A549 (cell line): ENCODE data around the gene CFLAR. TPM values are rescaled to one million over a fixed set of nuclear protein-coding genes. Genes with fewer than 3 reads are reported as not detected.

Experiments used
- ATAC-seq, 2 experiments: fragments of 200-7000 bp in 1 of 2; fragments of >200 bp in 1 of 2; cut with Nextera tagmentation in 1 of 2; cut with Tn5 transposase in 1 of 2; 3 replicates each; pipeline versions ENCODE4 v1.8.0 to v1.9.1; 2018 to 2020; ENCODE audit warnings: mild to moderate bottlenecking in 1 of 2, moderate library complexity in 1 of 2
- CTCF ChIA-PET: fragments of 300-600 bp; sonication (Branson Sonifier 250); formaldehyde crosslinking; extraction: SDS; loops from one replicate; lab custom pipeline; 2021; ENCODE audit warnings: antibody characterized with exemption, inconsistent platforms; lab: Yijun Ruan, JAX
- POLR2A ChIA-PET: fragments of 350-600 bp; formaldehyde crosslinking; extraction: SDS; loops from one replicate; lab custom pipeline; 2021; ENCODE audit warnings: antibody characterized with exemption, inconsistent platforms; lab: Yijun Ruan, JAX
- DNase-seq, 2 experiments: peaks; one replicate each; pipeline versions ENCODE4 v3.0.0 to v3.0.0-alpha.2; 2011 to 2016; ENCODE audit warnings: low read depth in 1 of 2, low spot score in 1 of 2
- FAIRE-seq: peaks from 2 replicates; lab custom pipeline; 2011; peaks lifted over from hg19 to GRCh38; lab: Jason Lieb, UNC
- H3K27ac ChIP-seq, 2 experiments: fragments of >200 bp; sonication (Bioruptor Twin); formaldehyde crosslinking; 3 replicates each; pipeline ENCODE4 v1.5.1; 2016 to 2017
- H3K4me1 ChIP-seq: fragments of >200 bp; sonication (Bioruptor Twin); formaldehyde crosslinking; 3 replicates; pipeline ENCODE4 v1.6.1; 2016
- H3K4me2 ChIP-seq: fragments of >200 bp; sonication (Bioruptor Twin); formaldehyde crosslinking; 3 replicates; pipeline ENCODE4 v1.6.1; 2016
- H3K4me3 ChIP-seq: fragments of >200 bp; sonication (Bioruptor Twin); formaldehyde crosslinking; 3 replicates; pipeline ENCODE4 v1.5.1; 2016
- H3K9me3 ChIP-seq: fragments of >200 bp; sonication (Bioruptor Twin); formaldehyde crosslinking; 3 replicates; pipeline ENCODE4 v1.6.1; 2016
- ATOH8 ChIP-seq: fragments of 250-450 bp; sonication (Bioruptor Pico); IDR thresholded peaks from 2 replicates; pipeline ENCODE4 v1.5.0; 2020; ENCODE audit warnings: low read depth, mild to moderate bottlenecking, moderate library complexity
- BCL3 ChIP-seq: fragments of >200 bp; sonication (Bioruptor Twin); formaldehyde crosslinking; IDR thresholded peaks from 3 replicates; pipeline ENCODE4 v1.6.1; 2016
- CEBPB ChIP-seq, 2 experiments: fragments of >200 bp in 1 of 2; sonication (Bioruptor Twin) in 1 of 2; formaldehyde crosslinking in 1 of 2; IDR thresholded peaks; 2 replicates each; pipeline ENCODE4 v1.6.1; 2012 to 2016
- EHF ChIP-seq: fragments of 250-450 bp; sonication (Bioruptor Pico); IDR thresholded peaks from 2 replicates; pipeline ENCODE4 v1.5.0; 2020; ENCODE audit warnings: mild to moderate bottlenecking
- FOSB ChIP-seq: fragments of 250-450 bp; sonication (Bioruptor Pico); IDR thresholded peaks from 2 replicates; pipeline ENCODE4 v1.5.0; 2020; ENCODE audit warnings: mild to moderate bottlenecking, moderate library complexity
- HEYL ChIP-seq: fragments of 250-450 bp; sonication (Bioruptor Pico); IDR thresholded peaks from 2 replicates; pipeline ENCODE4 v1.8.0; 2021; ENCODE audit warnings: mild to moderate bottlenecking, moderate library complexity
- HMGXB4 ChIP-seq: fragments of 250-450 bp; sonication (Bioruptor Pico); IDR thresholded peaks from 2 replicates; pipeline ENCODE4 v1.5.0; 2021; ENCODE audit warnings: mild to moderate bottlenecking, moderate library complexity, borderline replicate concordance
- HOXB5 ChIP-seq: fragments of 250-450 bp; sonication (Bioruptor Pico); IDR thresholded peaks from 2 replicates; pipeline ENCODE4 v1.5.0; 2020; ENCODE audit warnings: mild to moderate bottlenecking, moderate library complexity
- JUNB ChIP-seq: fragments of >200 bp; sonication (Bioruptor Twin); formaldehyde crosslinking; IDR thresholded peaks from 2 replicates; pipeline ENCODE4 v1.6.1; 2016
- KDM1A ChIP-seq: fragments of 200-600 bp; sonication (generic); IDR thresholded peaks from 2 replicates; pipeline ENCODE4 v1.6.1; 2016; ENCODE audit warnings: low read depth, mild to moderate bottlenecking
- KDM5A ChIP-seq: fragments of 200-600 bp; sonication (generic); IDR thresholded peaks from 2 replicates; pipeline ENCODE4 v1.6.1; 2016; ENCODE audit warnings: antibody characterized with exemption, mild to moderate bottlenecking
- MAFK ChIP-seq: fragments of 450-650 bp; IDR thresholded peaks from 2 replicates; pipeline ENCODE4 v1.6.1; 2014; ENCODE audit not compliant: partially characterized antibody
- NFE2L2 ChIP-seq: fragments of 150-350 bp; conservative IDR thresholded peaks from 2 replicates; pipeline ENCODE4 v1.6.1; 2014; ENCODE audit warnings: low read length
- NPAS2 ChIP-seq: fragments of 250-450 bp; sonication (Bioruptor Pico); IDR thresholded peaks from 2 replicates; pipeline ENCODE4 v1.8.0; 2022; ENCODE audit warnings: mild to moderate bottlenecking, moderate library complexity, borderline replicate concordance
- PHF8 ChIP-seq: fragments of 200-600 bp; sonication (generic); IDR thresholded peaks from 2 replicates; pipeline ENCODE4 v1.6.1; 2016; ENCODE audit warnings: low read depth, mild to moderate bottlenecking, antibody characterized with exemption, moderate library complexity, borderline replicate concordance
- POLR2A ChIP-seq: IDR thresholded peaks from 2 replicates; pipeline ENCODE4 v1.6.1; 2012; ENCODE audit warnings: mild to moderate bottlenecking, low read length
- REST ChIP-seq: fragments of 200-600 bp; sonication (generic); IDR thresholded peaks from 2 replicates; pipeline ENCODE4 v1.6.1; 2016; ENCODE audit warnings: antibody characterized with exemption, mild to moderate bottlenecking, moderate library complexity
- SREBF2 ChIP-seq: fragments of 450-650 bp; IDR thresholded peaks from 2 replicates; pipeline ENCODE4 v1.6.1; 2014; ENCODE audit warnings: mild to moderate bottlenecking, moderate library complexity
- TFCP2L1 ChIP-seq: fragments of 250-450 bp; sonication (Bioruptor Pico); IDR thresholded peaks from 2 replicates; pipeline ENCODE4 v1.5.0; 2021; ENCODE audit warnings: mild to moderate bottlenecking
- ZSCAN20 ChIP-seq: fragments of 250-450 bp; sonication (Bioruptor Pico); IDR thresholded peaks from 2 replicates; pipeline ENCODE4 v1.8.0; 2022; ENCODE audit warnings: mild to moderate bottlenecking, moderate library complexity
- WGBS: methylation state at CpG from one replicate; pipeline ENCODE4 v1.1.6; 2017; ENCODE audit errors: missing lambda C conversion rate; 5-methylcytosine and 5-hydroxymethylcytosine counted together
- polyA plus RNA-seq, 4 experiments: library from polyadenylated mRNA; depleted of rRNA in 3 of 4; stranded (reverse); fragments of >200 nt; fragmentation: RNase III in 1 of 4; extraction: RNeasy Plus Mini Kit Qiagen cat#74134 plus additional on column Dnase treatment in 1 of 4; gene quantifications; 2 replicates in 3 of 4; 3 replicates in 1 of 4; pipeline ENCODE4 v1.2.3, GENCODE V29; 2011 to 2017

Gene CFLAR
- polyA plus RNA-seq, 2 of the 4 experiments (the other 2 are of a cell fraction) = 56.5 to 89.4 TPM

- ChIA-PET CTCF (interaction anchor here (0.9 to 2.8 kb wide), 3 partner anchors 40 to 207 kb away, joined by 3 to 16 read pairs (median 4); no protein-coding TSS in a partner anchor), POLR2A (no interaction called here)
- Histone ChIP-seq H3K9me3 (no peaks in the 10 kb centered on the region), H3K4me2 (no peak overlapping the region), H3K4me1 (no peaks in the 10 kb centered on the region; the same call in 2 of the 3 replicates), H3K27ac (no peak overlapping the region), H3K4me3 (no peak overlapping the region)
- ATAC-seq (no peak), FAIRE-seq (no peak), DNase-seq (no peak)
- WGBS = 94% methylated on average over 4 of the region's 4 CpGs
- no peak for TF ChIP-seq SREBF2
- no peak for TF ChIP-seq CEBPB (IDR thresholded peaks at IDR 0.05)
- no peak for TF ChIP-seq JUNB
- no peak for TF ChIP-seq HOXB5 (CRISPR knock-in tag)
These were observed 6.8 kb upstream of the CFLAR start for GRCh38 chr2:201109186-201109585.

- TF ChIP-seq KDM1A (no peak), MAFK (no peak), ATOH8 (no peak), TFCP2L1 (CRISPR knock-in tag) (no peak), PHF8 (no peak), REST (no peak), HEYL (no peak), ZSCAN20 (no peak), HMGXB4 (CRISPR knock-in tag) (no peak), EHF (CRISPR knock-in tag) (no peak), BCL3 (no peak), FOSB (no peak), POLR2A (no peak), NPAS2 (no peak), KDM5A (no peak), NFE2L2 (no peak)
- peaks cover 14% of the 10 kb centered on the region for H3K4me1 ChIP-seq
- no peak for ATAC-seq
- no peak for FAIRE-seq
- H3K4me2 ChIP-seq = no peak overlapping the region
- no peak for DNase-seq
- H3K27ac ChIP-seq = no peak overlapping the region
- POLR2A ChIA-PET = interaction anchor here (1.0 kb wide), 1 partner anchor 16 kb away, joined by 3 read pairs; no protein-coding TSS in a partner anchor
- H3K4me3 ChIP-seq = no peak overlapping the region
- no peaks in the 10 kb centered on the region for H3K9me3 ChIP-seq
- CTCF ChIA-PET = interaction anchor here (1.5 to 2.8 kb wide), 2 partner anchors 41 to 47 kb away, joined by 4 to 16 read pairs; no protein-coding TSS in a partner anchor
These were observed 5.3 kb upstream of the CFLAR start for GRCh38 chr2:201110615-201111014.
